Hematopoietic multipotent progenitor cell treated with erythropoietin and hydrocortisone succinate and interleukin-3 and kit ligand, for 17 days (in vitro differentiated cells): ENCODE results near the gene MANBA.
A peak's percentile ranks its signal among the peaks of the same experiment; 100 is the strongest.

Experiments
- DNase-seq: peaks from one replicate; pipeline ENCODE4 v3.0.0-alpha.2; 2015; ENCODE audit warnings: low spot score

The MANBA gene

DNA sequence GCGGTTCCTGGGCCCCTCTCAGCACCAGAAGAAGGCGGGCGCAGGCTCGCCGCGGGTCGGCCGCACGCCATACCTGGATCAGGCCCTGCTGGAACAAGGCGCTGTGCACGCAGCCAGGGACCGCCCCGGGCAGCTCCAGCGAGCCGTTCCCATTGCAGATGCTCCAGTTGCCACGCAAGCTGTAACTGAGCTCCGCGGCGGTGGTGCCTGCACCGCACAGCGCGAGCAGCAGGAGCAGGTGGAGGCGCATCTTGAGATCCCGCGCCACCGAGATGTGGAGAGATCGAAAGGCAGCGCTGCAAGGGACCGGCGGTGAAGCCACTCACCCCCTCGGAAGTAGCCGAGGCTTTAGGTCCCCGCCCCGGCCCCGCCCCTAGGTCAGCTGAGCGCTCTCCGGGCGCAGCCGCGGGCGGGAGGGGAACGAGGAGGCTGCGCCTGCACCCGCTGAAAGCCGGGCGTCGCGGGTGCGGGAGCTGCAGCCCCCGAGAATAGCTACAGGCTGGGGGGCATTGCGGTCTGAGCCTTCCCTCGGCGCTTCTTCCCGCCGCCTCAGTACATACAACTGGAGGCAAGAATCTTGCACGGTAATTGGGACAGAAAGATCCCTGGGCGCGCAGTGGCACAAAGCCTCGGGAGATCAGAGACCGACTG is at the start of gene MANBA:
TSS of gene MANBA (minus strand) at position 324 of the 651 bp plus-strand sequence. CDS start at position 250, 74 bp downstream.
- peak; percentile 77 for DNase-seq

DNA sequence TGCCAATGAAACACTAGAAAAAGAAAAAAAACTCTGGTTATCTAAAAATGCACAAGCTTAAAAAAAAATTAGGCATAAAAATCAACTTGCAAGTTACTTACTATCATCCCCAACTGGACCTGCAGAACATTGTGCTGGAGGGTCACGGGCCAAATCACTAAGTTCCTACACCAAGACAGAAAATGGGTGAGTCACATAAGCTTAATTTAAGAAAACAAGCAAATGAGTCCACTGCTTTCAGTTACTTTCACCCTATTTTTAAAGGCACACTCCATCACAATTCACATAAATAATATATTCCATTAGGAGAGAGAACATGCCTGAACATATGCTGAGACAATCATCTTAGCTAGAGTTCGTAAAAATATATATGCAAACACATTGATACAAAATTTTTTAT is 48.9 kb upstream of the MANBA start:
- no peak for DNase-seq

GRCh38 chr4:102809190-102809589 is 48.4 kb upstream of the MANBA start:
- DNase-seq, result no peak

- DNase-seq, result no peak
Observed at GRCh38 chr4:102808009-102808408, 47.2 kb upstream of the MANBA start.

GRCh38 chr4:102807345-102807744 is 46.6 kb upstream of the MANBA start:
- DNase-seq, result no peak

DNA sequence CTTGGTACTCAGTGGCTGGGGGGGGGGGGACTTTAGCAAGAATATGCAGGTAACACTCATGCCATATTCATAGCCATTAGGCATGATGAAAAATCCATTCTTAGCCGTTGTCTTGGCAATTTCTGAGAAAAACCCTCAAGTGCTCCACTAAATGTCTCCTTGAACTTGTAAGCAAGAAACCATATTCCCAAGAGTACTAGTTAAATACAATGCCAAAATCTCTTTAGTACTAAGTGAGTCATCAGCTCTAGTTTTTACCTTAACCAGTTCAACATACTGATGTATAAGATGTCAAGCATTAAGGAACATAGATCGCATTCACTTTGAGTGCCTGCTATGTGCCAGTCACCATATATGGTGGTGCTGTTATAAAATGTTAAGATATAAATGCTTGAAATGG is 39.0 kb upstream of the MANBA start:
- DNase-seq, result no peak

DNA sequence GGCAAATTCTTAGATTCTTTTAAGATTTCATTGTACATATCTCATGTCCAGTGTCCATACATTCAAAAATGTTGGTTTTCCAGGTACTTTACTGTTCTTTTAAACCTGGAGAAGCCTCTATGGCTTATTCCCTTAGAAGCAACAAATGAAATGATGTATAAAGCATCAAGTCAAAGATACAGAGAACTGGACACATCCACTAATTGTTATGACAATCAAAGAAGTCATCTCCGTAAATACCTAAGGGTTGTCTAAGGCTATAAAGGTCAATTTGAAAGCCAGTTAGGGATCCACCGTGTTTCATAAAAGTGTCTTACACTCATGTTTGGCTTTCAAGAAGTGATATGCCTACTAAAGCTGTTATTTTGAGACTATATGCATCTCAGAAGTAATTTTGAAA is 34.2 kb upstream of the MANBA start:
- DNase-seq, result no peak

- DNase-seq, result no peak
Observed at GRCh38 chr4:102792361-102792936, 31.7 kb upstream of the MANBA start.

DNA sequence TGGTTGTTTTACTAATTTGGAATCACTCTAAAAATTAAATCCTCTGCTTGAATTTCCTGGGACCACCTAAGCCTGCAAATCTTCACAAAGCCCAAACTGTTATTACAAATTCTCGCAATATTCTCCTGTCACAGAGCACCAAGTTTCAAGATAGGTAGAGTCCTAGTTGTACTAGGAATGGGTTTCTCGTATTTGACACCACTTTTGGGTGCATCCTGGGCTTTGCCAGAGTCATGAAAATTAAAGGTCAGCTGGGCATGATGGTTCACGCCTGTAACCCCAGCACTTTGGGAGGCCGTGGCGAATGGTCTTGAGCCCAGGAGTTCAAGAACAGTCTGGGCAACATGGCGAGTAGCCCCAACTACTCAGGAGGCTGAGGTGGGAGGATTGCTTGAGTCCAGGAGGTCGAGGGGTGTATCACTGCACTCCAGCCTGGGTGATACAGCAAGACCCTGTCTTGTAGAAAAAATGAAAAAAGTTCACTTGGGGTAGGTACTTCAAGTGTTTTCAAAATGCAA is 30.6 kb upstream of the MANBA start:
- no peak for DNase-seq

GRCh38 chr4:102789317-102789717 is 28.5 kb upstream of the MANBA start:
- DNase-seq, result peak; percentile 50

- no peak for DNase-seq
Observed at GRCh38 chr4:102787944-102788343, 27.2 kb upstream of the MANBA start.

GRCh38 chr4:102787096-102787881 is 26.5 kb upstream of the MANBA start:
- DNase-seq, result no peak

DNA sequence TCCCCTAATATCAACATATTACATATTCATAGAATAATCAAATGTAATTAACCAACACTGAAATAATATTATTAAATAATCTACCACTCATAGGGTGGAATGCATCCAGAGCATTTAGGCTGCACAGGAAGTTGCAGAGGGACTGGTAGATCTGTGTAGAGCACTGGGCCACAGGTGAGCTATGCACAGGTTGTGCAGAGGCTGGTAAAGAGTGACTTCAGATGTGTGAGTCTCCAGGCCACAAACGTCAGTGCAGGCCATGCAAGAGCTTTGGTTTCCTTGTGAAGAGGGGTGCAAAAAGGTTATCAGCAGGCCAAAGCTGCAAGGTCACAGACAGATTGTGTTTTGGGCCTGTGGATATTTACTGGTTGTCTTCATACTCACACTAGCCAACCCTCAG is 25.5 kb upstream of the MANBA start:
- DNase-seq, result no peak

- DNase-seq, result no peak
Observed at GRCh38 chr4:102783006-102783405, 22.2 kb upstream of the MANBA start.

- no peak for DNase-seq
Observed at GRCh38 chr4:102781570-102781969, 20.8 kb upstream of the MANBA start.

GRCh38 chr4:102780476-102781144 is 19.8 kb upstream of the MANBA start:
- peak; percentile 48 for DNase-seq

- no peak for DNase-seq
Observed at GRCh38 chr4:102779204-102779603, 18.4 kb upstream of the MANBA start.

DNA sequence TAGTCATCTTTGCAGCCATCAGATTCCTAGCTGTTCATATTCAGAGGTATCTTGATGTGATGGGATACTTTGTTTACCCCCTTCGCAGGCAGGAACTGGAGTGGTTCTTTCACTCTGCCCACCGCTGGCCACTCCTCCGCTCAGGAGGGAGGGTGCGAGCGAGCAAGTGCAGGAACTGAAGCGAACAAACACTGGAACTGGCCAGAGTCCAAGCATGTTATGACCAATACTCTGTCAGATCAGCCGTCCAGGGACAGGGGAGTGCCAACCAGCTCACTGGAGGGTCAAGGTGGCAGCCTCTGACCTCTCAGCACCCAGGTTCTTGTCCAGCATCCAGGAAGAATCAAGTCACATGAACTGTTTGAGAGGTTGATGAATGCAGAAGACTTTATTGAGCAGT is 18.0 kb upstream of the MANBA start:
- no peak for DNase-seq

DNA sequence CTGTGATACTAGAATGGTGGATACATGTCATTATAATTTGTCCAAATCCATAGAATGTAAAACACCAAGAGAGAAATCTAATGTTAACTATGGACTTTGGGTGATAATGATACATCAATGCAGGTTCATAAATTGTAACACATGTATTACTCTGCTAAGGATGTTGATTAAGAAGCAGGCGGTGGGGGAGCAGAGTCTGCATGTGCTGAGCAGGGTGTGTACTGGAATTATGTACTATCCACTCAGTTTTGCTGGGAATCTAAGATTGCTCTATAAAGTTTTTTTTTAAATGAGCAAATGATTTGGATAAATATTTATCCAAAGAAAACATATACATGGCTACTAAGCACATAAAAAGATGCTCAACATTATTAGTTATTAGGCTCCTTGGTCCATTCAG is 15.0 kb upstream of the MANBA start:
- no peak for DNase-seq

GRCh38 chr4:102774254-102774653 is 13.5 kb upstream of the MANBA start:
- no peak for DNase-seq

DNA sequence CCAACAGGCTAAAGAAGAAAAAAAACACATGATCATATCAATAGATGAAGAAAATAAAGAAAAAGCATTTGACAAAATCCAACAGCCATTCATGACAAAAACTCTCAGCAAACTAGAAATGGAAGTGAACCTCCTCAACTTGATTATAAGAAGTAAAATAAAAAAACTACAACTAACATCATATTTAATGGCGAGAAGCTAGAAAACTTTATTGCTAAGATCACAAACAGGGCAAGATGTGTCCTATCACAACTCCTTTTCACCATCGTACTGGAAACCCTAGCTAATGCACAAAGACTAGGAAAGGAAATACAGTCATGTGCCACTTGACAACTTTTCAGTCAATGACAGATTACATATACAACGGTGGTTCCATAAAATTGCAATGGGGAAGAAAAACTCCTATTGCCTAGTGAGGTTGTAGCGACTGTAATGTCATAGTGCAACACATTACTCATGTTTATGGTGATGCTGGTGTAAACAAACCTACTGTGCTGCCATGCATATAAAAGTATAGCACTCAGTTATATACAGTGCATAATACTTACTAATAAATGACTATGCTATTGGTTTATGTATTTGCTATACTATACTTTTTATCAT is 12.1 kb upstream of the MANBA start:
- no peak for DNase-seq

GRCh38 chr4:102764901-102765300 is 4.1 kb upstream of the MANBA start:
- no peak for DNase-seq
